Neuronal stem cell (in vitro differentiated cells): ENCODE measurements around the gene CAPS.

ENCODE experiments used
- DNase-seq: peaks from one replicate; pipeline ENCODE4 v3.0.0-alpha.2; 2013; ENCODE audit warnings: low spot score
- H2AFZ ChIP-seq: one replicate; pipeline ENCODE4 v1.6.1; 2013; ENCODE audit warnings: mild to moderate bottlenecking, low read length, inconsistent platforms
- H2AK5ac ChIP-seq: 2 replicates; pipeline ENCODE4 v1.6.1; 2013; ENCODE audit warnings: low read depth, mild to moderate bottlenecking, inconsistent platforms, low read length, moderate library complexity, mixed read lengths
- H2BK120ac ChIP-seq: 2 replicates; pipeline ENCODE4 v1.6.1; 2013; ENCODE audit warnings: low read depth, mild to moderate bottlenecking, inconsistent platforms, low read length, moderate library complexity, mixed read lengths
- H2BK12ac ChIP-seq: one replicate; pipeline ENCODE4 v1.6.1; 2013; ENCODE audit warnings: low read length, inconsistent platforms
- H2BK15ac ChIP-seq: 2 replicates; pipeline ENCODE4 v1.6.1; 2013; ENCODE audit warnings: mild to moderate bottlenecking, low read length, inconsistent platforms, mixed read lengths
- H2BK5ac ChIP-seq: one replicate; pipeline ENCODE4 v1.6.1; 2013; ENCODE audit warnings: inconsistent platforms, mild to moderate bottlenecking, low read length, moderate library complexity
- H3K14ac ChIP-seq: one replicate; pipeline ENCODE4 v1.6.1; 2013; ENCODE audit warnings: low read length, inconsistent platforms
- H3K18ac ChIP-seq: 2 replicates; pipeline ENCODE4 v1.6.1; 2013; ENCODE audit warnings: low read length, inconsistent platforms
- H3K23ac ChIP-seq: 2 replicates; pipeline ENCODE4 v1.6.1; 2013; ENCODE audit warnings: low read depth, mild to moderate bottlenecking, mixed read lengths, low read length, inconsistent platforms; ENCODE audit not compliant: poor library complexity
- H3K27ac ChIP-seq: replicated peaks from 3 replicates; pipeline ENCODE4 v1.5.1; 2013; ENCODE audit warnings: low read length, inconsistent platforms
- H3K27me3 ChIP-seq, 3 experiments: 2 replicates each; pipeline ENCODE4 v1.6.1; 2013; ENCODE audit warnings: low read length in 3 of 3, mild to moderate bottlenecking in 2 of 3, inconsistent platforms in 1 of 3, low read depth in 1 of 3, mixed read lengths in 1 of 3, moderate library complexity in 1 of 3; ENCODE audit not compliant: control insufficient read depth in 3 of 3, insufficient read depth in 3 of 3
- H3K36me3 ChIP-seq, 2 donors: replicated peaks in 1 of 2; 2 replicates each; pipeline ENCODE4 v1.6.1; 2013; ENCODE audit warnings: low read length in 2 of 2; ENCODE audit not compliant: control insufficient read depth in 2 of 2, insufficient read depth in 2 of 2
- H3K4ac ChIP-seq: 2 replicates; pipeline ENCODE4 v1.6.1; 2013; ENCODE audit warnings: inconsistent platforms, mild to moderate bottlenecking, low read length, moderate library complexity
- H3K4me1 ChIP-seq, 2 donors: 1 replicate in 1 of 2; 2 replicates in 1 of 2; pipeline ENCODE4 v1.6.1; 2013; ENCODE audit warnings: low read length in 2 of 2, low read depth in 1 of 2; ENCODE audit not compliant: control insufficient read depth in 2 of 2, insufficient read depth in 1 of 2
- H3K4me2 ChIP-seq: one replicate; pipeline ENCODE4 v1.6.1; 2013; ENCODE audit warnings: mild to moderate bottlenecking, low read length, inconsistent platforms; ENCODE audit not compliant: insufficient read depth, poor library complexity, severe bottlenecking
- H3K4me3 ChIP-seq, 2 donors: 2 replicates each; pipeline ENCODE4 v1.5.1; 2013; ENCODE audit warnings: low read length in 2 of 2, mild to moderate bottlenecking in 2 of 2, inconsistent platforms in 1 of 2, moderate library complexity in 1 of 2
- H3K79me1 ChIP-seq: one replicate; pipeline ENCODE4 v1.6.1; 2013; ENCODE audit warnings: low read depth, mild to moderate bottlenecking, inconsistent platforms, low read length, moderate library complexity
- H3K9ac ChIP-seq: one replicate; pipeline ENCODE4 v1.6.1; 2013; ENCODE audit warnings: mild to moderate bottlenecking, low read depth, low read length, inconsistent platforms; ENCODE audit not compliant: poor library complexity
- H3K9me3 ChIP-seq, 2 donors: replicated peaks in 1 of 2; 2 replicates each; pipeline versions ENCODE3 to v1.6.1; 2013; ENCODE audit warnings: low read length in 2 of 2, mild to moderate bottlenecking in 2 of 2, inconsistent platforms in 1 of 2, low read depth in 1 of 2, mixed read lengths in 1 of 2, moderate library complexity in 1 of 2; ENCODE audit not compliant: control insufficient read depth in 2 of 2, insufficient read depth in 1 of 2
- H4K8ac ChIP-seq: one replicate; pipeline ENCODE4 v1.6.1; 2013; ENCODE audit warnings: low read depth, mild to moderate bottlenecking, inconsistent platforms, low read length, moderate library complexity
- H4K91ac ChIP-seq: one replicate; pipeline ENCODE4 v1.6.1; 2013; ENCODE audit warnings: low read length, low read depth, mild to moderate bottlenecking, inconsistent platforms; ENCODE audit not compliant: poor library complexity
- WGBS, 2 donors: extraction: QIAGEN DNeasy Blood & Tissue Kit; methylation state at CpG; one replicate each; pipeline ENCODE4 v1.1.7; 2013; ENCODE audit warnings: missing lambda C conversion rate in 2 of 2, mixed read lengths in 1 of 2; ENCODE audit not compliant: insufficient read length in 2 of 2, insufficient replicate concordance in 1 of 2; ENCODE audit errors: extremely low coverage in 2 of 2; 5-methylcytosine and 5-hydroxymethylcytosine counted together

The CAPS gene

GRCh38 chr19:5900976-5901375 is 13.1 kb upstream of the CAPS start:
- H3K4me2 ChIP-seq, result no peak overlapping the region
- no peak overlapping the region for H3K27ac ChIP-seq
- H3K18ac ChIP-seq, result no peak overlapping the region
- H3K79me1 ChIP-seq, result peaks cover 16% of the 10 kb centered on the region
- H2AK5ac ChIP-seq, result no peak overlapping the region
- H3K9ac ChIP-seq, result no peak overlapping the region
- H3K9me3 ChIP-seq, result no peaks in the 10 kb centered on the region
- H2BK12ac ChIP-seq, result no peak overlapping the region
- H3K36me3 ChIP-seq, result peaks cover 11 to 24% of the 10 kb centered on the region in 2 donors
- H2AFZ ChIP-seq, result no peak overlapping the region
- DNase-seq, result no peak
- no peak overlapping the region for H3K4me3 ChIP-seq
- H2BK120ac ChIP-seq, result no peak overlapping the region
- no peak overlapping the region for H2BK15ac ChIP-seq
- WGBS, 2 donors, result no CpG with 5 or more reads among the region's 8 CpGs
- H4K8ac ChIP-seq, result no peak overlapping the region
- no peak overlapping the region for H2BK5ac ChIP-seq
- H3K23ac ChIP-seq, result no peak overlapping the region
- H4K91ac ChIP-seq, result no peak overlapping the region
- peaks cover 4 to 5% of the 10 kb centered on the region in 2 donors for H3K4me1 ChIP-seq
- H3K4ac ChIP-seq, result no peak overlapping the region
- no peaks in the 10 kb centered on the region for H3K27me3 ChIP-seq
- no peak overlapping the region for H3K14ac ChIP-seq

GRCh38 chr19:5903056-5903623 is 10.9 kb upstream of the CAPS start:
- no peak for DNase-seq
- Histone ChIP-seq H3K23ac (peak overlapping the region; percentile 87), H2AFZ (peak overlapping the region; percentile 88), H3K36me3 (peaks cover 4 to 17% of the 10 kb centered on the region in 2 donors), H4K91ac (no peak overlapping the region), H3K9me3 (no peaks in the 10 kb centered on the region), H3K4ac (no peak overlapping the region), H3K27ac (no peak overlapping the region), H3K4me3 (peak overlapping the region; percentile 75 to 85), H3K9ac (peak overlapping the region; percentile 99), H3K4me2 (peak overlapping the region; percentile 91), H2BK5ac (peak overlapping the region; percentile 59), H3K18ac (peak overlapping the region; percentile 98), H3K4me1 (peaks cover 4 to 5% of the 10 kb centered on the region in 2 donors), H2BK15ac (no peak overlapping the region), H4K8ac (peak overlapping the region; percentile 26), H2BK12ac (no peak overlapping the region), H2AK5ac (peak overlapping the region; percentile 60), H3K79me1 (peaks cover 9% of the 10 kb centered on the region), H2BK120ac (peak overlapping the region; percentile 44), H3K14ac (peak overlapping the region; percentile 39), H3K27me3 (no peaks in the 10 kb centered on the region)
- no CpG with 5 or more reads among the region's 27 CpGs for WGBS, 2 donors

GRCh38 chr19:5903624-5904351 is 10.3 kb upstream of the CAPS start, which contains the start of gene NDUFA11:
TSS of gene NDUFA11 (minus strand) at chr19:5903790. CDS start at chr19:5903708, 82 bp downstream.
- no peak within 1 kb of the TSS for H3K4ac ChIP-seq
- WGBS, 2 donors, result no CpG with 5 or more reads among the region's 57 CpGs
- peak within 1 kb of the TSS; percentile 98 for H3K18ac ChIP-seq
- H3K27me3 ChIP-seq, result no peaks in the 10 kb centered on the region
- H3K36me3 ChIP-seq, result peaks cover 4 to 17% of the 10 kb centered on the region in 2 donors
- H3K9ac ChIP-seq, result peak within 1 kb of the TSS; percentile 99
- H4K8ac ChIP-seq, result peak within 1 kb of the TSS; percentile 26
- H2BK5ac ChIP-seq, result peak within 1 kb of the TSS; percentile 59
- peak within 1 kb of the TSS; percentile 87 for H3K23ac ChIP-seq
- H3K4me1 ChIP-seq, result peaks cover 6 to 7% of the 10 kb centered on the region in 2 donors
- H3K9me3 ChIP-seq, result no peaks in the 10 kb centered on the region
- no peak within 1 kb of the TSS for H2BK12ac ChIP-seq
- no peak within 1 kb of the TSS for H4K91ac ChIP-seq
- peaks cover 9% of the 10 kb centered on the region for H3K79me1 ChIP-seq
- H3K27ac ChIP-seq, result peak within 1 kb of the TSS; percentile 72
- peak within 1 kb of the TSS; percentile 39 for H3K14ac ChIP-seq
- peak within 1 kb of the TSS; percentile 44 for H2BK120ac ChIP-seq
- peak within 1 kb of the TSS; percentile 60 for H2AK5ac ChIP-seq
- no peak within 1 kb of the TSS for H2BK15ac ChIP-seq
- H2AFZ ChIP-seq, result peak within 1 kb of the TSS; percentile 88
- H3K4me2 ChIP-seq, result peak within 1 kb of the TSS; percentile 99
- DNase-seq, result peak; percentile 97
- H3K4me3 ChIP-seq, result peak within 1 kb of the TSS; percentile 75 to 85
